ENCODE data around the gene ADORA2A.

ADORA2A gene

DNA sequence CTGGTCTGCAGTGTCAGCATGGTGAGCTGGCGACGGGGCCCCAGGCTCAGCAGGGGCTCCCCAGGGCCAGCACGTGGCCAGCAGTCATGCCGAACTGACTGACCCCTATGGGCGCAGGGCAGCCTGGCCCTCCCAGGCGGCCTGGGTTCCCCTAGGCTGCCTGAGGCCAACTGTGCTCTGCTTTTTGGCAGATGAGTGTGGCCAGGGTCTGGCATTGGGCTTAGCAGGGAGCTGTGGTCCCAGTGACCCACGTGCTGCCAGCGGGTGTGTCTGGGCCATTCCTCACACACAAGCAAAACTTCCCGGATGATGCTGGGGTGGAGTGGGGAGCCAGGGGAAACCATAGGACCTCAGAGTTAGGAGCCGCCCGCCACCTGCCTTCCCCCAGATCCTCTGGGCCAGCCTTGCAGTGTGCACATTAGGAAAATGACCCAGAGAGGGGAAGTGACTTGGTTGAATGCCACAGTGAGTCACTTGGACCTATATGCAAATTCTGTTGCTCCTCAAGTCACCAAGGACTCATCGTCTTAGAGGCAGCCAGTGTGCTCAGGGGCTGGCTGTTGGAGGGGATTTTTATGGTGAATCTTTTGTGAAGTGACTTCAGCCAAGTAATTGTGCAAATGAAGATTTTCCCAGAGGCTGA, 6.5 kb downstream of the ADORA2A start:
- no peak for DNase-seq

DNA sequence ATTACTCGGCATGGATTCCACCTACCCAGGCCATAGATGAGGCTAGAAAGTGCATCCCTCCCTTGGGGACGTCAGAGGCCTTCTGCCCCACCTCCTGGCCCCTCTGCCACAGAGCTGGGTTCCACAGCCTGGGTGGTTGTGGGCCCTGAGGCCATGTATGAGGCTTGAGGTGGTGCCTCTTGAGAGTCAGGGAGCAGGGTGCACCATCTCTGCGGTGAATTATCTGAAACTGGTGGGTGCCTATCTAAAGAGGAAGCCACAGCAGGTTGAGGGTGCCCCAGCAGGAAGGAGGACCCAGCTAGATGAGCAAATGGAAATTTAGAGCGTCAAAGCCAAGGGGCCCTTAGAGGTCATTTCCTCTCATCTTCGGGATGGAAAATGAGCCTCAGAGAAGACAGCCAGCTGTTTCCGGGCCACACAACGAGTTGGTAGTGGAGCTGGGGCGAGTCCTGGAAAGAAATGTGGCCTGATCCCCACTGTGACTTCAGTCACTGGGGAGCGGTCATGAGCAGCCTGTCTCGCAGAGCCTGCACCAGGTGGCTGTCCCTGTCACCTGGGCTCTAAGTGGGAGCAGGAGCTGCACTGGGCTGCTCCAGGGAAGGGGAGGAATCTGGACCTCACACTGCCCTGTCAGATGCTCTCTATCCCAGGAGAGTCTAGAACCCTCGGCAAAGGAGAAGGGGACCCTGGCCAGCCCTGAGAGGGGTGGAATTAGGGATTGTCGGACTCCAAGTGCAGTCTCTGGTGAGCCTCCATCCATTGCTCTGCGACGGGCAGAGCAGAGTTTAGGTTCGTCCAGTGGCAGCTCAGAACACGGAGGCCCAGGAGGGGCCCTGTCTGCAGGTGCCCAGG, 7.3 kb downstream of the ADORA2A start:
- DNase-seq, result peak; percentile 83

- no peak for DNase-seq
Observed at GRCh38 chr22:24435323-24435645, 7.9 kb downstream of the ADORA2A start.

- DNase-seq, result no peak
Observed at GRCh38 chr22:24435861-24436371, 8.5 kb downstream of the ADORA2A start.

GRCh38 chr22:24436553-24436952, 9.2 kb downstream of the ADORA2A start:
- no peak for DNase-seq

DNA sequence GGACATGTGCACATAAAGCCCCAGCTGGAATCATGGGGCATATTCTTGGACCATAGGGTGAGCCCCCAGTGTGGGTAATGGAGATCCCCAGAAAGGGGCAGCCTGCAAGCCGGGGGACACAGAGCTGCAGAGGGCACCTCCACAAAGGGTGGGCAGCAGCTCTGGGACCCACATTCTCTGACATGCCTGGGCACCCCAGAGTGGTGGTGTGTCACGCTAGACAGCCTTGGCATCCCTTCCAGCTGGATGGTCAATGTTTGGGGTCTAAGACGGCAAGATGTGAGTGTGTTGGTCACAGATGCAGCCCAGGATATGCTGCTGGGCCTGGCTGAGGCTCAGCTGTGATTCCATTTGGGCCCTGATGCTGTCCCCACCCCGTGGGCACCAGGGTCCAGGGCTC, 9.7 kb downstream of the ADORA2A start:
- no peak for DNase-seq

GRCh38 chr22:24437741-24438328, 10.4 kb downstream of the ADORA2A start:
- DNase-seq, result no peak

GRCh38 chr22:24440270-24440717, 12.9 kb downstream of the ADORA2A start:
- DNase-seq, result no peak

- DNase-seq, result no peak
Observed at GRCh38 chr22:24440718-24441405, 13.5 kb downstream of the ADORA2A start.

- DNase-seq, result no peak
Observed at GRCh38 chr22:24441406-24442351, 14.3 kb downstream of the ADORA2A start.

- DNase-seq, result no peak
Observed at GRCh38 chr22:24442352-24442744, 14.9 kb downstream of the ADORA2A start.

- DNase-seq, result no peak
Observed at GRCh38 chr22:24443668-24444067, 16.3 kb downstream of the ADORA2A start.

DNA sequence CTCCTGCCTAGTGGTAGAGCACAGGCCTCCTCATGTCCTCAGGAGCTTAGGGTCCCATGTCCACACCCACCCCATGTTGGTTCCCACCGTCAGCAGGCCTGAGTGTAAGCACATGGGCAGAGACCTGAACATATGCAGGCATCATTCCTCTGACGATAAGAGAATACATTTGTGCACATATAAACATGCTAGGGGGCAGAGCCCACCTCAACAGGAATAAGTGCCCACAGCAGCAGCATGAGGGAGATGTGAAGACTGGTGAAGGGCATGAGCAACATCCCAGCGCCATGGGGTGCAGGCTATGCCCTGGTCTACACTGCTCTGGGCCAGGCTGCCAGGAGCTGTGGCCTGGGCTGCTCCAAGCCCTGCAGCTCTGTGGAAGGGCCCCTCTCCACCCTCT, 16.9 kb downstream of the ADORA2A start:
- DNase-seq, result no peak

DNA sequence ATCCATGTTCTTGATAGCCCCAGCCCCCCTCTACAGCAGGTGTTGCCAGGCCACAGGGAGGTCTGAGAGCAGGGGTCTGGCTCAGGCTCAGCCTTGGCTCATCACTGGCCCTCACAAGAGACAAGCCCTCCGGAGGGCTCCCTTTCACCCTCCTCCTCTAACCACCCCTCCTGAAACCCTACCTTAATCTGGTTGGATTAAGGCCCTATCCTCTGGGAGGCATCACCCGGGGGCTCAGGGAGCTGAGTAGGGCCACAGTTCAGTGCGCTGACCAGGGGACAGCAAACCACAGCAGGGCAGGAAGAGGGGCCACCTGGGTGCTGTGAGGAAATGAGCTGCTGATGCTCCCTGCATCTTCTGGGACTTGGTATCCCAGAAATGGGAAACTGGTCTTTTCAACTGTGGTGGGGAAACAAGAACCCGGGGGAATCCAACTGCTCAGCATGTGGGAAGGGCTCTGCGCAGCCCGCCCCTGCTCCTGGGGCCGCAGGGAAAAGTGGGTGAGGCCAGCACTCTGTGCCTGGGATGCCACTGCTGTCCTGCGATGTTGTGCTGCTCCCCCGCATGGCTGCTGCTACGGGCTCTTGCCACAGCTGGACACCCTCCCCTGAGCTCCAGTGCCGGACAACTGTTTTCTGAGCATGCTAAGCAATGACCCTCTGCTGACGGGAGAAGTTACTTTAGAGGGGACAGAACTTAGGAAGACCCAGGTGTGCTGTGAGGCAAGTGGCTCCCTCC, 17.5 kb downstream of the ADORA2A start:
- no peak for DNase-seq

DNA sequence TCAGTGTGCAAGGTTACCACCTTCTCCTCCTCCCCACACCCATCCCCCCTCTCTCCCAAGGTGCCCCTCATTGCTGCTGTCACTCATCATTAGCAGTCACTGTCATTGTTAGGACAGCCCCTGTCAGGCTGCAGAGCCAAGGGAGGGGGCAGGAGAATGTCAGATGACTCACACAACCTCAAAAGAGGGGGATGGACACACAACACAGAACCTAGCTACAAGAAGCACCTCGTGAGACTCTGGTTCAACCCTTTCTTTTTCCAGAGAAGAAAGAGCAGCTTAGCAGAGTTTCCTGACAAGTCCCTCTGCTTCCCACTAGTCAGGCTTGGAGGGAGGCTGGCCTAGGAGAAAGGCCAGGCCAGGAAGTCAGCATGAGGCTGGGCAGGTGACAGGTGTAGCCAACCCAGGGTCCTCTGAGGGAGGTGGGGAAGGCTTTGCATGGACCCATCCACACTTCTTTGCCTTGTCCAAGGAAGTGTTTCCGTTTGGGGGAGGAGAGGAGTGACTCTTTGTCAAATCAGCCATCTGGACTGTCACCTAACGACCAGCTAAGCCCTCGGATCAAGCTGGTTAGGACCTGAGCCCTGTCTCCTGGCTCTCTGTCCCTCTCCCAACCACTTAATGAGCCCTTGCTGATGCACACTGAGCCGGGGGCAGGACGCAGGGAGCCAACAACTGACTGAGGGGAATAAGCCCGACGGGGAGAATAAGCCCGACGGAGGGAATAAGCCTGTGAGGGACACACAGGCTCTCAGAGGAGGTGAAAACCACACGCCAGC, 18.3 kb downstream of the ADORA2A start:
- no peak for DNase-seq

- DNase-seq, result no peak
Observed at GRCh38 chr22:24446260-24446611, 18.8 kb downstream of the ADORA2A start.

DNA sequence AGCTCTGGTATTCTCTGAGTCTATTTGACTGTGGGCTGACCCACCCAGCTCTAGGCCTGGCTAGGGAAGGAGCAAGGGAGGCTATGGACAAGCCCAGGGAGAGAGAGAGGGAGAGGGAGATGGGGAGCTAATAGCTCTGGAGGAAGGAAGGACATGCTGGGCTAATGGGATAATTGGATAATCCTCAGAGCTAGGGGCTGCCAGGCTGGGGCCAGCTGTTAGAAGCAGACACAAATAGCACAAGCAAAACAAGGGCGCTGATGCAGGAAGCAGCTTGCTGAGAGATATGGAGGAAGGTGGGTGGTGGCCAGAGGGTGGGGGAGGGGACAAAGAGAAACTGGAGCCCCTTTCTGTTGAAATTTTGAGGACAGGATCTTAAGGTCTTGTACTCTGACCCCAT, 23.2 kb downstream of the ADORA2A start:
- no peak for DNase-seq

GRCh38 chr22:24451162-24451561, 23.8 kb downstream of the ADORA2A start:
- no peak for DNase-seq

- no peak for DNase-seq
Observed at GRCh38 chr22:24453853-24454252, 26.5 kb downstream of the ADORA2A start.

GRCh38 chr22:24455039-24455438, 27.6 kb downstream of the ADORA2A start:
- DNase-seq, result no peak

Measured in CD4-positive, alpha-beta T cell treated with Interleukin-21 for 1 hour (primary cell).